ENCODE data around the gene ZNF432. TPM values are rescaled to one million over a fixed set of nuclear protein-coding genes. Genes with fewer than 3 reads are reported as not detected.

Gene ZNF432
- total and polyA plus RNA-seq, 10 donors = 4.5 to 20.8 (median 10.8) TPM

GRCh38 chr19:52007451-52007805, 41.2 kb downstream of the ZNF432 start:
- H3K36me3 ChIP-seq = peaks cover 0 to 27% (median 19%) of the 10 kb centered on the region in 6 donors
- peaks cover 6 to 21% (median 12%) of the 10 kb centered on the region in 6 donors for H3K4me1 ChIP-seq
- peak overlapping the region; percentile 67 to 77 (median 71) for H3K4me3 ChIP-seq
- no peaks in the 10 kb centered on the region for H3K27me3 ChIP-seq (replicated peaks in 1 of 7)
- peak overlapping the region in 7 of 8 donors; percentile 77 to 92 (median 90) for H3K27ac ChIP-seq
- no peak for DNase-seq
- intact Hi-C loops (cut with DNase I; ENCODE audit: low total_unique reads) = no loop called here
- 11 to 18% (median 16%) methylated on average over 7 to 9 of the region's 9 CpGs for WGBS, 5 donors
- TF ChIP-seq CTCF (IDR thresholded peaks at IDR 0.05 in 8 of 11, conservative IDR thresholded peaks at IDR 0.05 in 3 of 11) = no peak
- no peak for TF ChIP-seq POLR2AphosphoS5 (IDR thresholded peaks at IDR 0.05)
- TF ChIP-seq POLR2A (IDR thresholded peaks at IDR 0.05) = no peak
- peaks cover 0 to 85% (median 70%) of the 10 kb centered on the region in 8 donors for H3K9me3 ChIP-seq

GRCh38 chr19:51994048-51994644, 54.5 kb downstream of the ZNF432 start:
- TF ChIP-seq POLR2AphosphoS5 (IDR thresholded peaks at IDR 0.05) (no peak), POLR2A (IDR thresholded peaks at IDR 0.05) (no peak), CTCF (IDR thresholded peaks at IDR 0.05 in 8 of 11, conservative IDR thresholded peaks at IDR 0.05 in 3 of 11) (no peak)
- DNase-seq = no peak
- Histone ChIP-seq H3K9me3 (peaks cover 59 to 100% (median 100%) of the 10 kb centered on the region in 8 donors), H3K27me3 (replicated peaks in 1 of 7) (no peaks in the 10 kb centered on the region), H3K27ac (no peak overlapping the region), H3K4me1 (no peaks in the 10 kb centered on the region), H3K4me3 (no peak overlapping the region), H3K36me3 (peaks cover 25 to 75% (median 58%) of the 10 kb centered on the region in 6 donors)
- intact Hi-C loops (cut with DNase I; ENCODE audit: low total_unique reads) = no loop called here
- 90 to 99% (median 97%) methylated on average over 2 of the region's 2 CpGs for WGBS, 5 donors

GRCh38 chr19:51993422-51993821, 55.2 kb downstream of the ZNF432 start:
- TF ChIP-seq CTCF (IDR thresholded peaks at IDR 0.05 in 8 of 11, conservative IDR thresholded peaks at IDR 0.05 in 3 of 11) = no peak
- no peak for TF ChIP-seq POLR2A (IDR thresholded peaks at IDR 0.05)
- TF ChIP-seq POLR2AphosphoS5 (IDR thresholded peaks at IDR 0.05) = no peak
- intact Hi-C loops (cut with DNase I; ENCODE audit: low total_unique reads) = no loop called here
- DNase-seq = no peak
- peaks cover 60 to 100% (median 100%) of the 10 kb centered on the region in 8 donors for H3K9me3 ChIP-seq
- H3K36me3 ChIP-seq = peaks cover 19 to 68% (median 51%) of the 10 kb centered on the region in 6 donors
- H3K27me3 ChIP-seq (replicated peaks in 1 of 7) = no peaks in the 10 kb centered on the region
- no peak overlapping the region for H3K4me3 ChIP-seq
- no peak overlapping the region for H3K27ac ChIP-seq
- WGBS, 5 donors = 97 to 98% (median 98%) methylated on average over 10 of the region's 10 CpGs
- H3K4me1 ChIP-seq = no peaks in the 10 kb centered on the region

All from spleen (tissue), 11 donors.